GM12892 (cell line): ENCODE data around the gene FAF1.
"Not testable (repeated sequence)": the region's sequence is repeated elsewhere in the genome, so short reads cannot be mapped to it uniquely, and the experiment has no call there.

Source experiments
- DNase-seq: peaks from one replicate; pipeline ENCODE4 v3.0.0; 2011; ENCODE audit not compliant: insufficient read length
- FAIRE-seq: peaks from 2 replicates; lab custom pipeline; 2011; peaks lifted over from hg19 to GRCh38; lab: Jason Lieb, UNC
- POLR2A ChIP-seq: IDR thresholded peaks from 2 replicates; pipeline ENCODE4 v1.6.1; 2011; ENCODE audit warnings: low read depth, low read length, control low read depth
- POLR2AphosphoS5 ChIP-seq: IDR thresholded peaks from 2 replicates; pipeline ENCODE4 v1.6.1; 2011; ENCODE audit warnings: low read depth, low read length, control low read depth
- TAF1 ChIP-seq: IDR thresholded peaks from 2 replicates; pipeline ENCODE4 v1.6.1; 2011; ENCODE audit warnings: low read depth, mild to moderate bottlenecking, control low read depth, low read length, borderline replicate concordance

FAF1 gene

DNA sequence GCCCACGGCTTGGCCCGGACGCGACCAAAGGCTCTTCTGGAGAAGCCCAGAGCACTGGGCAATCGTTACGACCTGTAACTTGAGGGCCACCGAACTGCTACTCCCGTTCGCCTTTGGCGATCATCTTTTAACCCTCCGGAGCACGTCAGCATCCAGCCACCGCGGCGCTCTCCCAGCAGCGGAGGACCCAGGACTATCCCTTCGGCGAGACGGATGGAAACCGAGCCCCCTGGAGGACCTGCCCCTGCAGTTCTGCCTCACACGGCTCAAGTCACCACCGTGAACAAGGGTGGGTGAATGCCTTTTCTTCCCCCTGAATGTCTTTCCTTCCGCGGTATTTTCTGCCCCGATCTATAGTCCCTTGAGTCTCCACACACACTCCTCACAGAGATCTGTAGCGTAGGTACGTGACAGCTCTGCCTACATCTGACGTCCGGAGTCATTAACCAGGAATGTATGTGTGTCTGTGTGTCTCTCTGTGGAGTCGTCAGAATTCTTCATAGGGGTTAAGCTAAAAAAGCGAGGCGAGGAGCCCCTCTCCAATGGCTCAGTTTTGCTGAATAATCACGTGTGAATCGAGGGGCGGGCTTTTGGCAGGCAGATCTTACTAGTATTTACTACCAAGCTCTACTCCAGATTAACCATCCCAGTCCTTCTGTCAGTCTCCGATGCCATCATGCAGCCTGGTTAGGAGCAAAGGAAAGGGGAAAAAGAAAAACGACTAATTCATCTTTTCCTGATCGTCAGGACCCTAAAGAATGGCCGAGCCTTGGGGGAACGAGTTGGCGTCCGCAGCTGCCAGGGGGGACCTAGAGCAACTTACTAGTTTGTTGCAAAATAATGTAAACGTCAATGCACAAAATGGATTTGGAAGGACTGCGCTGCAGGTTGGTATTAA, 9.8 kb upstream of the FAF1 start, which contains the start of gene CDKN2C:
CDKN2C (plus strand) TSS at position 635 of the 898 bp plus-strand sequence; CDS start at position 759, 124 bp downstream.
- peak; percentile 65 for TF ChIP-seq POLR2A
- TF ChIP-seq POLR2AphosphoS5 = no peak; the same call in 1 of the 2 replicates
- peak; percentile 26 for DNase-seq
- peak; percentile 36 for FAIRE-seq

DNA sequence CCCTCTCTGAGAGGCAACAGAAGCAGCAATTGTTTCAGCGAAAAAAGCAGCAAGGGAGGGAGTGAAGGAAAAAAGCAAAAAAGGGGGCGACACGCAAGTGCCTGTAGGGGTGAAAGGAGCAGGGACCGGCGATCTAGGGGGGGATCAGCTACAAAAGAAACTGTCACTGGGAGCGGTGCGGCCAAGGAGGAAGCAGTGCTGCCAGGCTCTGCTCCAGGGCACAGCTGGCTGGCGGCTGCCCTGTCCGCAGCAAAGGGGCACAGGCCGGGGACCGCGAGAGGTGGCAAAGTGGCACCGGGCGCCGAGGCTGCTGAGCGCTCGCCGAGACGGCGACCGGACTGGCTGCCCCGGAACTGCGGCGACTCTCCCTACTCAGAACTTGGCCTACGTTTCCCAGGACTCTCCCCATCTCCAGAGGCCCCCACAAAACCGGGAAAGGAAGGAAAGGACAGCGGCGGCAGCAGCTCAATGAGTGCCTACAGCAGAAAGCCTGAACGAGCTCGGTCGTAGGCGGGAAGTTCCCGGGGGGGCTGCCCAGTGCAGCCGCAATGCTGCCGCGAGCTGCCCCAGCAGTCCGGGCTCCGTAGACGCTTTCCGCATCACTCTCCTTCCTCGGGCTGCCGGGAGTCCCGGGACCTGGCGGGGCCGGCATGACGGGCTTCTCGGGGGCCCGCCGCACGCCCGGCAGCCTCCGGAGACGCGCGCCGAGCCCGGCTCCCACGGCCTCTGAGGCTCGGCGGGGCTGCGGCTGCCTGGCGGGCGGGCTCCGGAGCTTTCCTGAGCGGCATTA, 8.9 kb upstream of the FAF1 start:
- no peak for TF ChIP-seq TAF1
- peak; percentile 47; the same call in 1 of the 2 replicates for TF ChIP-seq POLR2AphosphoS5
- peak; percentile 51; the same call in 1 of the 2 replicates for TF ChIP-seq POLR2A
- FAIRE-seq = peak; percentile 40
- DNase-seq = peak; percentile 41

DNA sequence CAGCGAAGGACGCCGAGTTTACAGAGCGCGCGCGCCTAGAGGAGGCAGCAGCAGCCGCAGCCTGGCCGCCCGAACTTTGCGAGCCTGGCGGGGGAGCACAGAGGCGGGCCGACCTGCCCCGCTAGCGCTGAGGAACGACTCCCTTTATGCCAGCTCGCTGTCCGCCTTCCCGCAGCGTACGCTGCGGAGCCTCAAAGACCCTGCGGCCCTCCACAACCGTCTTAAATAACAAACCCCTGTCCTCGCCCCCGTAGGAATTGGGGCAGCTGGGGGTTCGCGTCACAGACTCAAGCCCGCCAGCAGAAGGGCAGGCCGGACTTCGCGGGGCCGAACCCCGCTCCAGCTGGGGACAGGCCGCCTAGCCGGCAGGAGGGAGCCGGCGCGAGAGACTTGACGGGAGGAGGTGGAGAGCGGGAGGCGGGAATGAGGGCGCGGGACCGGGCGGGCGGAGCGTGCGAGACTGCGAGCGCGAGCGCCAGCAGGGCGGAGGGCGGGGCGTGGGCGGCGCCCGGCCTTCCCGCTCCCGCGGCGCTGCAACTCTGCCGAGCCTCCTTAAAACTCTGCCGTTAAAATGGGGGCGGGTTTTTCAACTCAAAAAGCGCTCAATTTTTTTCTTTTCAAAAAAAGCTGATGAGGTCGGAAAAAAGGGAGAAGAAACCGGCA, 8.2 kb upstream of the FAF1 start:
- DNase-seq = peak; percentile 76
- peak; percentile 92 for FAIRE-seq
- TF ChIP-seq POLR2AphosphoS5 (0 out of 2 replicates have a peak, but pooled peaks have one; percentile 21), TAF1 (no peak; the same call in 1 of the 2 replicates), POLR2A (peak; percentile 58; the same call in 1 of the 2 replicates)

DNA sequence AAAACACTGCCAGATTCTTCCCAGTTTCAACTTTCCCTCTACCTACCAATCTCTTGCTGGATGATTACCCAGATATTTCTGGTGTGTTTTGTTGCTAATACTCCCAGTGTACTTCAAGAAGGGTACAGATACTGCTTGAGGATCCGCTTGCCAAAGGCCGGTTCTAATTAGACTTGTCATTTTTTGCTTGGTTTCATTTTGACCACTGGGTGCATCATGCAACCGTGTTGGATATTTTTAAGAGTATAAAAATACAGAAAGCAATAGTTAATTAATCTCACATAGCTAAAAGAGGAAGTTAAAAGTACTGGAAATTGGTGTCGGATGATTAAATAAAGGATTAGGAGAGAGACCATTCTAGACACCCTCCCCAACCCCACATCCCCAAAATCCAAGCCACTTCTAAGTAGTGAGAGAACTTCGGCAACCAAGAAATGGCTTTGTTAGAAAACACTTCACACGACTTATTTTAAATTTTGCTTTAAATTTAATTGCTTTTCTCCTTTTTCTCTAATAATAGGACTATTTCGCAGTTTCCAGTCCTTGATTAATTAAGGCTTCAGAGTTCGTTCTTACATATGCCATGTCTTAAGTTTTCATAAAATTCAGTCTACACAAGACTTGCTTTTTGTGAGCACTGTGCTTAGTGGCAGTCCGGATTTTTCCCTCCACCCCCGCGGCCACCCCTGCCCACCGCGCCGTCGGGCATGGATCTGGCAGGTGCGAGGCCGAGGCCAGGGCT, 7.5 kb upstream of the FAF1 start:
- DNase-seq = peak; percentile 23
- FAIRE-seq = peak; percentile 46
- TF ChIP-seq POLR2AphosphoS5 (no peak), TAF1 (no peak), POLR2A (no peak)

DNA sequence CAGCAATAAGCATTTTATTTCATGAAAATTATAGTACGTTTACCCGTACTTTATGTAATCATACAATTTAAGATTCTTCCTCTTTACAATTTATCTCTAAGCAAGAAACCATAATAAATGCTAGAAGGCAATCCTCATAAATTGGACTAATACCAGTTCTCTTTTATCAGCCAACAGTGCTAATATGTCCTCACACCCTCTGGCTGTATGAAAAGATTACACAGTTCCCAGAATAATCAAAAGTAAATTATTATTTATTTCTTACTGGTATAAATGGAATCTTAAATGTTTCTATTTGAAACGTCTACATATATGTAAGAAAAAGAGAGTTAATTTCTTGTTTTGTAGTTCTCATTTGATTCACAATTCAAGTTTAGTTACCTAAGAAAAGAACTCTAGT, 6.9 kb upstream of the FAF1 start:
- no peak for FAIRE-seq
- TF ChIP-seq POLR2AphosphoS5 (no peak), TAF1 (no peak), POLR2A (no peak)

DNA sequence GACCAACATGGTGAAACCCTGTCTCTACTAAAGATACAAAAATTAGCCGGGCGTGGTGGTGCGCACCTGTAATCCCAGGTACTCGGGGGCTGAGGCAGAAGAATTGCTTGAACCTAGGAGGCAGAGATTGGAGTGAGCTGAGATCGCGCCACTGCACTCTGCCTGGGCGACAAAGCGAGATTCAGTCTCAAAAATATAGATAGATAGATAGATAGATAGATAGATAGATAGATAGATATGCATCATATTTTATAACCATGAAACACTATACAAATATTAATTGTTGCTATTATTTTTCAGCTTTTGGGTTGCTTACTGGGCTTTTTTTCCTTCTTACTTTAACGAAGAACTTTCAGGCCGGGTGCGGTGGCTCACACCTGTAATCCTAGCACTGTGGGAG, 4.8 kb upstream of the FAF1 start:
- no peak for DNase-seq
- TF ChIP-seq TAF1 (no peak), POLR2AphosphoS5 (no peak), POLR2A (no peak)
- FAIRE-seq = no peak

More for the DNA sequence above, 6.9 kb upstream of the FAF1 start:
- no peak for DNase-seq

DNA sequence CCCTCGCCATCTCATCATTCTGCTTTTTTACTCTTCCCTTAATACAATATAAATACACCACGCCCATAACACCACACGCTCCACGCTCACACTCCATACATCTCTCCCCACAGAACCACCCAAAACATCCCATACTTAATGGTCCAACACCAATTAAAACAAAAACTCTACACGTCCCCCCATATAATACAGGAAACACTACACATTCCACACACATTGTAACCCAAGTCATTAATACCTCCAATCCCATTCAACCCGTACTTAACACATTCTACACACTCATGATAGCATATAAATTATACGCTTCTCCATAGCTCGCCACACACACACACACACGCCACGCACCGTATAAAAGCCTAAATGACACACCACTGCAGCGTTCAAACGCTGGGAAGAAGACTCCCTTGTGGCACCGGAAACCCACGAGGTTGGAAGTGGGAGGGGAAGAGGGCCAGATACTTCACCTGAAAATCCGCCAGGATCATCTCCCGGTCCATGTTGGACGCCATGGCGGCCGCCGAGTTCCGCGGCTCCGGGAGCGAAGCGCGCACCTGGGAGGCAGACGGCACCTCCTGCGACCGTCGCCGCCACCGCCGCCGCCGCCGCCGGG, 659 bp downstream of the FAF1 start:
- FAIRE-seq (peak; percentile 90), DNase-seq (no peak)

DNA sequence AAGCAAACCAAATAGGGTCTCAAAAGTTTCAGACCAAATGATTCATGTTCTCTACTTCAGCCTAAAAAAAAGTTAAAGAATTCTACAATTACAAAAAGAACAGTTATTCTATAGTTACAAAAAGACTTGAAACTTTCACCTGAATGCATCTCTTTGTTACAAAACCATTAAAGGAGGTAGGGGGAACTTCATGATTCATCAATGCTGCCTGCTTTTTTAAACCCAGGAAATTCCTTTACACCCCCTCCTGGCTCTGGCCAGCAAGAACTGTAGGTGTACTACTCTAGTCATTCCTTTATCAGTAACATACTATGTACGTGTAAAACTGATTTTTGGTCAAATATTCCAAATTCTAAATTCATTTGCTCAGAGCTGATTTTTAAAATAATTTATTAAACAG, 5.0 kb downstream of the FAF1 start:
- FAIRE-seq (no peak), DNase-seq (no peak)
- TF ChIP-seq POLR2A (no peak), POLR2AphosphoS5 (no peak), TAF1 (no peak)

More for the DNA sequence above, 659 bp downstream of the FAF1 start:
- TF ChIP-seq TAF1 = no peak
- TF ChIP-seq POLR2AphosphoS5 = no peak
- no peak for TF ChIP-seq POLR2A

DNA sequence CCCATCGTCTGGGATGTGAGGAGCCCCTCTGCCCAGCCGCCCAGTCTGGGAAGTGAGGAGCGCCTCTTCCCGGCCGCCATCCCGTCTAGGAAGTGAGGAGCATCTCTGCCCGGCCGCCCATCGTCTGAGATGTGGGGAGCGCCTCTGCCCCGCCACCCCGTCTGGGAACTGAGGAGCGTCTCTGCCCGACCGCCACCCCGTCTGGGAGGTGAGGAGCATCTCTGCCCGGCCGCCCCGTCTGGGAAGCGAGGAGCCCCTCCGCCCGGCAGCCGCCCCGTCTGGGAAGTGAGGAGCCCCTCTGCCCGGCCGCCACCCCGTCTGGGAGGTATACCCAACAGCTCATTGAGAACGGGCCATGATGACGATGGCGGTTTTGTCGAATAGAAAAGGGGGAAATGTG, 7.5 kb downstream of the FAF1 start:
- FAIRE-seq, DNase-seq: not testable (repeated sequence)

DNA sequence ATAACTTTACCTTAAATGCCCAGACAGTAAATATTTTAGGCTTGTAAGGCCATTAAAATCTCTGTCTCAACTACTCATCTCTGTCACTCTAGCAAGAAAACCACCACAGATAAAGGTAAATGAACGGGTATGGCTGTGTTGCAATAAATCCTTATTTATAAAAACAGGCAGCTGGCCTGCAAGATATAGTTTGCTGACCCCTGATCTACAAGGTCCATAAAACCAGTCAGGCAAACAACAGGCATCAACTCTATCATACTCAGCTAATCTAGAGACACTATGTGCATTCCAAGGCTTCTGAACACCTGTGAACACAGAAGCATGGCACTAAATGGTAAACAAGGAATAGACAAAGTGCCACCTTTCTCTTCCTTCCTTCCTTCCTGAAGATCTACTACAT, 9.7 kb downstream of the FAF1 start:
- TF ChIP-seq POLR2A (no peak), POLR2AphosphoS5 (no peak), TAF1 (no peak)
- DNase-seq (no peak), FAIRE-seq (no peak)

DNA sequence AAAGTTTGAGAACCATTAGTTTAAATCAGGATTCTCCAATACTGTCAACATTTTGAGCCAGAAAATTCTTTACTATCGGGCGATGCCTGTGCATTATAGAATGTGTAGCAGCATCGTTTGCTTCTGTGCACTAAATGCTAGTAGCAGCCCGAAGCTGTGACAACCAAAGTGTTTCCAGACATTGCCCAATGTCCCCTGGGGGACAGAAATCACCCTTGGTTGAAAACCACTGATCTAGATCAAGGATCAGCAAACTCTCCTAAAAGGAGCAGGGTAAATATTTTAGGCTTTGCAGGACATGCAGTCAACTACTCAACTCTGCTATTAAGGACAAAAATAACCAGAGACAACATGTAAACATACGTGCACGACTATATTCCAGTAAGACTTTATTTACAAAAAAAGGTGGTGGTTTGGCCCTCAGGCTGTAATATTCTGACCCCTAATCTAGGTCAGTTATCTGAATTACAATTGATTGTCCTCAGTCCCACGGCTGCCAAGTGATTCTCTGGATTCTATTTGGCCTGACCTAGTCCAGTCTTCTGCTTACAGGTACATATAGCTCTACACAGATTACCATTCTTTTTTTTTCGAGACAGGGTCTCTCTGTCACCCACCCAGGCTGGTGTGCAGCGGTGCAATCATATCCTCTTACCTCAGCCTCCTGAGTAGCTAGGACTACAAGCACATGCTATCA, 10.6 kb downstream of the FAF1 start:
- no peak for DNase-seq
- peak; percentile 27 for FAIRE-seq
- TF ChIP-seq TAF1 = no peak
- no peak for TF ChIP-seq POLR2A
